ENCODE data around the gene PCIF1. TPM values are rescaled to one million over a fixed set of nuclear protein-coding genes. Genes with fewer than 3 reads are reported as not detected.

Gene PCIF1
- total RNA-seq, 4 donors from 2014 or later, result 34.5 to 63.2 (median 41.3) TPM

DNA sequence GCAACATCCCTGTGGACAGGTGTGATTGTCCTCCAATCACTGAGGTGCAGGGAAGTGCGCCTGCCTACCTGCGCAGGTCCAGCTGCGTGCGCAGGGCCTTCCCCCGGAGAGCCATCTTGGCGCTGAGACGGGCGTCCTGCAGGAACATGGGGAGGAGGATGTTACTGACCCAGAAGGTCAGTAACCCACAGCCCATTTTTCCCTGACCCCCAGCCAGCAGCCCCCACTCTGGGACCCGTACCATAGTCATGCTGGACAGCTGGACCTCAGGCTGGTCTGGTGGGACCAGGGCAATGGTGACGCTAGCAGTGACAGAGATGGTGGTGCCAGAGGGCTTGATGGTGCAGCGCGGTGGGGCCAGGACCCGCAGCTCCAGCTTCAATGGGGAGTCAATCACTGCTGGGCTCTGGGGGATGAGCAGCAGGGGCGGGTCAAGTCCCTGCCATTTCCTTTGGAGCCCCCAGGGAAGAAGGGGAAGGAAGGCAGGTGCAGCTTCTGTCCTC, 32.2 kb upstream of the PCIF1 start:
- no peak for DNase-seq (ENCODE audit: low spot score in 2 of 2)
- intact Hi-C loops (cut with DNase I; ENCODE audit: low total_unique reads), result no loop called here
- TF ChIP-seq POLR2A (IDR thresholded peaks at IDR 0.05), result no peak
- TF ChIP-seq, protein P1, sequence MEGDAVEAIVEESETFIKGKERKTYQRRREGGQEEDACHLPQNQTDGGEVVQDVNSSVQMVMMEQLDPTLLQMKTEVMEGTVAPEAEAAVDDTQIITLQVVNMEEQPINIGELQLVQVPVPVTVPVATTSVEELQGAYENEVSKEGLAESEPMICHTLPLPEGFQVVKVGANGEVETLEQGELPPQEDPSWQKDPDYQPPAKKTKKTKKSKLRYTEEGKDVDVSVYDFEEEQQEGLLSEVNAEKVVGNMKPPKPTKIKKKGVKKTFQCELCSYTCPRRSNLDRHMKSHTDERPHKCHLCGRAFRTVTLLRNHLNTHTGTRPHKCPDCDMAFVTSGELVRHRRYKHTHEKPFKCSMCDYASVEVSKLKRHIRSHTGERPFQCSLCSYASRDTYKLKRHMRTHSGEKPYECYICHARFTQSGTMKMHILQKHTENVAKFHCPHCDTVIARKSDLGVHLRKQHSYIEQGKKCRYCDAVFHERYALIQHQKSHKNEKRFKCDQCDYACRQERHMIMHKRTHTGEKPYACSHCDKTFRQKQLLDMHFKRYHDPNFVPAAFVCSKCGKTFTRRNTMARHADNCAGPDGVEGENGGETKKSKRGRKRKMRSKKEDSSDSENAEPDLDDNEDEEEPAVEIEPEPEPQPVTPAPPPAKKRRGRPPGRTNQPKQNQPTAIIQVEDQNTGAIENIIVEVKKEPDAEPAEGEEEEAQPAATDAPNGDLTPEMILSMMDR (IDR thresholded peaks at IDR 0.05), result no peak
- no peak overlapping the region for H3K4me3 ChIP-seq (ENCODE audit: low read depth, poor library complexity, severe bottlenecking)
- 90 to 95% methylated on average over 14 of the region's 14 CpGs for WGBS, 2 donors

DNA sequence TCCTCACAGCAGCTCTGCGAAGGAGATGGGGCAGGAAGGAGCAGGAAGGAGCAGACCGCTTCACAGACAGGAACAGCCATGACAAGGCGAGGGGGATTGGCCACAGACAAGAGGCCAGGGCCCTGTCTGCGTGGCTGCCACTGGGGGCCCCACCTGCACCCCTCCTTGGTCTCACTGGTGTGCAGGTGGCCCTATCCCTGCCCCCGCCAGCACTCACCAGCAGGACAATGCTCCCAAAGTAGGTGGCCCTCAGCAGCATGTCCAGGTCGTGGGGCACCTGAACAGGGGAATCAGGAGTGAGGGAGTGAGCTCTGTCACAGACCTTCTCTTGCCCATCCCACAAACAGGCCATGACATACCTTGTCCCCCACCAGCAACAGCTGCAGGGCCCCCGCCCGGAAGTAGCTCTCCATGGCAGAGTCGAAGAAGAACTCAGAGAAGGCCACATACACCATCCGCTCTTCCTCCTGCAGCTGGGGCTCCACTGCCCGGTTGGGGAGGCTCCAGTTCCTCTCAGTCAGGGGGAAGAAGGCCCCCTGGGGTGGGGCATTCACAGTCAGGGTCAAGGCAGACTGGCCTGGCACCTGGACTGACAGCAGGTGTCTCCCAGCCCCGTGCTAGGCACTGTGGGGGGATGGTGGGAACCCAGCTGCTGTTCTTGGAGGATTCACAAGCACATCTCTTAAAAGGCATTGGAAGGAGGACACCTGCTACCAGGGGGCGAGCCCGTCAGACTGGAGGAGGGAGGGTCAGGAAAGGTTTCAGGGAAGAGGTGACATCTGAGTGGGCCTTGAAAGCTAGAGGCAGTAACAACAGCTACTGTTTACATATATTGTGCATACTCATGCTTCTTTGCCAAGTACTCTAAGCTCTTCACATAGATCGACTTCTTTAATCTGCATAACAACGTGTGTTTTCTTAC, 29.6 kb upstream of the PCIF1 start:
- intact Hi-C loops (cut with DNase I; ENCODE audit: low total_unique reads), result no loop called here
- H3K4me3 ChIP-seq (ENCODE audit: low read depth, poor library complexity, severe bottlenecking), result no peak overlapping the region
- TF ChIP-seq, protein P1 (IDR thresholded peaks at IDR 0.05), result no peak
- no peak for TF ChIP-seq POLR2A (IDR thresholded peaks at IDR 0.05)
- no peak for DNase-seq (ENCODE audit: low spot score in 2 of 2)
- 82 to 83% methylated on average over 12 to 16 of the region's 16 CpGs for WGBS, 2 donors

DNA sequence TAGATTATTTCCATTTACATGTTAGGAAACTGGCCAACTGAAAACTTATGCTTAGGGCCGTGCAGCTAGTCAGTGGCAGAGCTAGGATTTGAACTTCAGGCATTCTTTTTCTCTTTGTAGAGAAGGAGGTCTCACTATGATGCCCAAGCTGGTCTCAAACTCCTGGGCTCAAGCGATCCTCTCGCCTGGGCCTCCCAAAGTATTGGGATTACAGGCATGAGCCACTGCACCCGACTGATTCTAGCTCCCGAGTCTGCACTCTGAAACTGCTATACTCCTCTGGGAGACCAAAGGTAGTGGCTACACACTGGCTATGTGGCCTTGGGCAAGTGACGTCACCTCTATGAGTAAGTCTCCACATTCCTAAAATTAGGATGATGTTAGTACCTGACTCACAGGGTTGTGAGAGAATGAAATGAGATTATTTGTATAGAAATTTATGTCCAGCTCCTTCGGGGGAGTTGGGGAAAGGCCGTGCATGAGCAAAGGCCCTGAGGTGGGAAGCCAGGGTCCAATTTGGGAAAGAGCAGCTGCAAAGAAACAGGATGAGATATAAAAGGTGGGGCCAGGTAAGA, 28.9 kb upstream of the PCIF1 start:
- WGBS, 2 donors, result 84 to 85% methylated on average over 8 of the region's 8 CpGs
- no peak overlapping the region for H3K4me3 ChIP-seq (ENCODE audit: low read depth, poor library complexity, severe bottlenecking)
- intact Hi-C loops (cut with DNase I; ENCODE audit: low total_unique reads), result no loop called here
- DNase-seq (ENCODE audit: low spot score in 2 of 2), result no peak
- TF ChIP-seq, protein P1 (IDR thresholded peaks at IDR 0.05), result no peak
- no peak for TF ChIP-seq POLR2A (IDR thresholded peaks at IDR 0.05)

DNA sequence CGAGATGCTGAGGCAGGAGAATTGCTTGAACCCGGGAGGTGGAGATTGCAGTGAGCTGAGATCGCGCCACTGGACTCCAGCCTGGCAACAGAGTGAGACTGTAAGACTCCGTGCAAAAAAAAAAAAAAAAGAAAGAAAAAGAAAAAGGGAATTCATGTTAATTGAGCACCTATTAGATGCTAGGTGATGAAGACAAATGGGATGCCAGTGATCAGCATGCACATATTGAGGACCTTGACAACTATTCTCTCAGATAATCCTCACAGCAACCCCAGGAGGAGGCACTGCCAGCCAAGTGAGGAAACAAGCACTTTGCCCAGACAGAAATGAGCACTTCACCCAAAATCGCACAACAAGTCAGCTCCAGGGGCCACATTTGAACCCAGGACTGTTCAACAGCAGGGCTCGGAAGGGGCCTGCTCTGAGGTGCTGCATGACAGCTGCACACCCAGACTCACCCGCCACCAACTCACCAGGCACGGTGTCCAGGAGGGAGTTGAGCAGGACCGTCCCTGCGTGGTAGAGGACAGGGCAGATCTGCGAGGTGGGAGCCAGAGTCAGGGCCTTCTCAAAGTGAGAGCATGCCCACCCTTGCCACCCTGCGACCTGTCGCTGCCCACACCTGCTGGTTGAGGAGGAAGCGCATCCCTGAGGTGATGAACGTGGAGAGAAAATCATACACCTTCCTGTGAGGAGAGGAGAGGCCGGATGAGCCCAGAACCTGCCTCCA, 27.1 kb upstream of the PCIF1 start:
- intact Hi-C loops (cut with DNase I; ENCODE audit: low total_unique reads), result no loop called here
- DNase-seq (ENCODE audit: low spot score in 2 of 2), result no peak
- no peak overlapping the region for H3K4me3 ChIP-seq (ENCODE audit: low read depth, poor library complexity, severe bottlenecking)
- 96% methylated on average over 13 to 17 of the region's 17 CpGs for WGBS, 2 donors
- no peak for TF ChIP-seq POLR2A (IDR thresholded peaks at IDR 0.05)
- TF ChIP-seq, protein P1 (IDR thresholded peaks at IDR 0.05), result no peak

DNA sequence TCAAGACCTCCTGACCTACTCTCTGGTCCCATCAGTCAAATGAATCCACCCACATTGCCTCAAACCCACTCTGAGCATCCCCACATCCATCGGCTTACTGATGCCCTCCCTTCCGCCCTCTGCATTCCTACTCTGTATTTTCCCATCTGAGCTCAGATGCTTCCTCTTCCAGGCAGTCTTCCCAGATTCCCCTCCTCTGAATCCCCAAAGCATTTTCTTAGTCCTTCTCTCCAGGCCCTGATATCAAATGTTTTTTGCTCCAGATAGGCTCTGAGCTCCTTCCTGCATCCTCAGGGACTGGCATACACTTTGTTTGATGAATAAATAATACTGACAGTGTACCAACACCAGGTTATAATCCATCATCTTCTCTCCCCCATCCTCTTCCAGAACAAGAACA, 26.4 kb upstream of the PCIF1 start:
- intact Hi-C loops (cut with DNase I; ENCODE audit: low total_unique reads), result no loop called here
- 92 to 98% methylated on average over 2 of the region's 2 CpGs for WGBS, 2 donors
- TF ChIP-seq, protein P1 (IDR thresholded peaks at IDR 0.05), result no peak
- no peak for TF ChIP-seq POLR2A (IDR thresholded peaks at IDR 0.05)
- DNase-seq (ENCODE audit: low spot score in 2 of 2), result no peak
- H3K4me3 ChIP-seq (ENCODE audit: low read depth, poor library complexity, severe bottlenecking), result no peak overlapping the region
